T follicular helper cell (primary cell): ENCODE data around the gene CARHSP1.
"Not testable (repeated sequence)": the region's sequence is repeated elsewhere in the genome, so short reads cannot be mapped to it uniquely, and the experiment has no call there.

ENCODE experiments used
- DNase-seq: peaks from one replicate; pipeline ENCODE4 v3.0.0-alpha.2; 2020; ENCODE audit warnings: low read depth

CARHSP1 gene

GRCh38 chr16:8872071-8872470, 3.3 kb upstream of the CARHSP1 start:
- no peak for DNase-seq

- not testable (repeated sequence) for DNase-seq
These were observed 1.1 kb upstream of the CARHSP1 start for GRCh38 chr16:8869988-8870241.

- DNase-seq: no peak
These were observed 594 bp upstream of the CARHSP1 start for GRCh38 chr16:8869212-8869987.

- no peak for DNase-seq
These were observed 832 bp downstream of the CARHSP1 start for GRCh38 chr16:8867932-8868415.

- DNase-seq: no peak
These were observed 1.4 kb downstream of the CARHSP1 start for GRCh38 chr16:8867216-8867931.

GRCh38 chr16:8866884-8867215, 2.0 kb downstream of the CARHSP1 start:
- no peak for DNase-seq

GRCh38 chr16:8866118-8866883, 2.5 kb downstream of the CARHSP1 start:
- DNase-seq: no peak

GRCh38 chr16:8865145-8865882, 3.5 kb downstream of the CARHSP1 start:
- DNase-seq: no peak

GRCh38 chr16:8864480-8865110, 4.2 kb downstream of the CARHSP1 start:
- DNase-seq: no peak

- DNase-seq: no peak
These were observed 5.0 kb downstream of the CARHSP1 start for GRCh38 chr16:8863594-8864424.

GRCh38 chr16:8862309-8863130, 6.3 kb downstream of the CARHSP1 start:
- DNase-seq: no peak

GRCh38 chr16:8861563-8862308, 7.1 kb downstream of the CARHSP1 start:
- no peak for DNase-seq

GRCh38 chr16:8859913-8860881, 8.6 kb downstream of the CARHSP1 start:
- DNase-seq: no peak

GRCh38 chr16:8858994-8859912, 9.6 kb downstream of the CARHSP1 start:
- no peak for DNase-seq

GRCh38 chr16:8855972-8856371, 12.8 kb downstream of the CARHSP1 start:
- no peak for DNase-seq

GRCh38 chr16:8855051-8855786, 13.6 kb downstream of the CARHSP1 start:
- DNase-seq: no peak
